Karpas-422 (cell line): ENCODE data around the gene PRM3. TPM values are rescaled to one million over a fixed set of nuclear protein-coding genes. Genes with fewer than 3 reads are reported as not detected.
A peak's percentile ranks its signal among the peaks of the same experiment; 100 is the strongest.

ENCODE experiments used
- DNase-seq: peaks from one replicate; pipeline ENCODE4 v3.0.0-alpha.2; 2015
- H2AFZ ChIP-seq: fragments of 200-600 bp; sonication (generic); 2 replicates; pipeline ENCODE4 v1.6.1; 2014; ENCODE audit warnings: antibody characterized with exemption, low read length, mixed read lengths
- H3K27ac ChIP-seq: fragments of 200-600 bp; sonication (generic); 2 replicates; pipeline ENCODE4 v1.5.1; 2014; ENCODE audit warnings: mild to moderate bottlenecking, low read length, moderate library complexity
- H3K27me3 ChIP-seq: fragments of 200-600 bp; sonication (generic); 2 replicates; pipeline ENCODE4 v1.6.1; 2014; ENCODE audit warnings: low read length, mixed read lengths
- H3K36me3 ChIP-seq: fragments of 200-600 bp; sonication (generic); 2 replicates; pipeline ENCODE4 v1.6.1; 2014; ENCODE audit warnings: low read length, mixed read lengths; ENCODE audit not compliant: insufficient read depth
- H3K4me1 ChIP-seq: fragments of 200-600 bp; sonication (generic); 2 replicates; pipeline ENCODE4 v1.6.1; 2014; ENCODE audit warnings: mild to moderate bottlenecking, low read length, mixed read lengths
- H3K4me2 ChIP-seq: fragments of 200-600 bp; sonication (generic); 2 replicates; pipeline ENCODE4 v1.6.1; 2014; ENCODE audit warnings: low read length, low read depth, mild to moderate bottlenecking; ENCODE audit not compliant: poor library complexity, severe bottlenecking
- H3K4me3 ChIP-seq: fragments of 200-600 bp; sonication (generic); 2 replicates; pipeline ENCODE4 v1.5.1; 2014; ENCODE audit warnings: mild to moderate bottlenecking, antibody characterized with exemption, low read length, mixed read lengths
- H3K79me2 ChIP-seq: fragments of 200-600 bp; sonication (generic); 2 replicates; pipeline ENCODE4 v1.6.1; 2014; ENCODE audit warnings: mild to moderate bottlenecking, low read length, mixed read lengths
- H3K9ac ChIP-seq: fragments of 200-600 bp; sonication (generic); 2 replicates; pipeline ENCODE4 v1.6.0; 2014; ENCODE audit warnings: low read length
- H3K9me2 ChIP-seq: fragments of 200-600 bp; sonication (generic), shearing (Covaris generic); replicated peaks from 2 replicates; pipeline ENCODE4 v1.6.0; 2014; ENCODE audit warnings: mild to moderate bottlenecking, low read length, moderate library complexity; ENCODE audit not compliant: insufficient read depth
- H3K9me3 ChIP-seq: fragments of 300-700, 200-600 bp; sonication (generic); 2 replicates; pipeline ENCODE4 v1.6.1; 2014; ENCODE audit warnings: low read length, mixed read lengths
- H4K20me1 ChIP-seq: fragments of 200-600 bp; sonication (generic); 2 replicates; pipeline ENCODE4 v1.6.1; 2014; ENCODE audit warnings: mild to moderate bottlenecking, antibody characterized with exemption, low read length, low read depth; ENCODE audit not compliant: insufficient read depth
- small RNA-seq: library from RNA; depleted of rRNA; stranded (forward); fragments of <200 nt; gene quantifications from one replicate; pipeline ENCODE3, GENCODE V24; 2014
- total RNA-seq: library from RNA; depleted of rRNA; stranded (reverse); fragments of >200 nt; shearing (Covaris generic); gene quantifications from 2 replicates; pipeline ENCODE4 v1.2.3, GENCODE V29; 2014; ENCODE audit warnings: low replicate concordance; rRNA removed

The PRM3 gene
- total RNA-seq, 1 experiment from 2014 or later: not detected

- Histone ChIP-seq H3K4me1 (peaks cover 23% of the 10 kb centered on the region), H2AFZ (no peak overlapping the region)
These were observed 48.3 kb downstream of the PRM3 start for GRCh38 chr16:11224894-11225676.

GRCh38 chr16:11224096-11224893, 49.1 kb downstream of the PRM3 start:
- Histone ChIP-seq H3K9me2 (no peaks in the 10 kb centered on the region), H3K27me3 (no peaks in the 10 kb centered on the region), H2AFZ (no peak overlapping the region), H3K4me2 (peak overlapping the region; percentile 33), H3K9me3 (no peaks in the 10 kb centered on the region), H3K9ac (no peak overlapping the region), H3K4me1 (peaks cover 23% of the 10 kb centered on the region), H3K79me2 (no peaks in the 10 kb centered on the region), H3K4me3 (no peak overlapping the region), H4K20me1 (no peaks in the 10 kb centered on the region), H3K27ac (no peak overlapping the region), H3K36me3 (no peaks in the 10 kb centered on the region)
- DNase-seq: peak; percentile 62

More at GRCh38 chr16:11224894-11225676, 48.3 kb downstream of the PRM3 start:
- Histone ChIP-seq H3K9ac (peak overlapping the region; percentile 38), H3K9me3 (no peaks in the 10 kb centered on the region), H3K27ac (no peak overlapping the region), H3K27me3 (no peaks in the 10 kb centered on the region), H3K9me2 (no peaks in the 10 kb centered on the region), H3K4me2 (peak overlapping the region; percentile 33), H4K20me1 (no peaks in the 10 kb centered on the region), H3K79me2 (no peaks in the 10 kb centered on the region), H3K36me3 (no peaks in the 10 kb centered on the region), H3K4me3 (peak overlapping the region; percentile 47; the same call in 1 of the 2 replicates)
- no peak for DNase-seq

Small RNAs within 50 kb of the gene (small RNA-seq; reads per million reads assigned to genes)
- gene MIR548H2: not detected
- gene RF00019: not detected
- gene RF00554: not detected

Other genes with a start within 250 kb of the PRM3 start
- gene SOCS1, start 17.4 kb downstream of the PRM3 start, total RNA-seq: 2.9 and 8.1 TPM in 2 replicates
- gene TNP2, start 4.3 kb downstream of the PRM3 start, total RNA-seq: not detected in 2 replicates
- not detected in 2 replicates for gene PRM2, start 2.9 kb upstream of the PRM3 start, total RNA-seq
- not detected in 2 replicates for gene PRM1, start 7.7 kb upstream of the PRM3 start, total RNA-seq
- gene RMI2, start 71.8 kb upstream of the PRM3 start, total RNA-seq: 19.4 and 45.2 TPM in 2 replicates